Cardiac fibroblast (primary cell): ENCODE results near the gene ADAM17.
"Not testable (repeated sequence)": the region's sequence is repeated elsewhere in the genome, so short reads cannot be mapped to it uniquely, and the experiment has no call there.

Source experiments
- DNase-seq, 2 donors: peaks; one replicate each; pipeline versions ENCODE4 v3.0.0 to v3.0.0-alpha.2; 2010; ENCODE audit warnings: low read depth in 2 of 2
- H3K4me3 ChIP-seq, 2 donors: replicated peaks in 1 of 2; 1 replicate in 1 of 2; 2 replicates in 1 of 2; pipeline ENCODE4 v1.5.1; 2011; ENCODE audit warnings: low read depth in 2 of 2, low read length in 2 of 2, mild to moderate bottlenecking in 2 of 2, moderate library complexity in 1 of 2
- TF ChIP-seq, protein P1 (sequence below): IDR thresholded peaks from one replicate; pipeline ENCODE4 v1.5.1; 2011; ENCODE audit warnings: low read depth, mild to moderate bottlenecking, low read length, inconsistent platforms

Gene ADAM17

DNA sequence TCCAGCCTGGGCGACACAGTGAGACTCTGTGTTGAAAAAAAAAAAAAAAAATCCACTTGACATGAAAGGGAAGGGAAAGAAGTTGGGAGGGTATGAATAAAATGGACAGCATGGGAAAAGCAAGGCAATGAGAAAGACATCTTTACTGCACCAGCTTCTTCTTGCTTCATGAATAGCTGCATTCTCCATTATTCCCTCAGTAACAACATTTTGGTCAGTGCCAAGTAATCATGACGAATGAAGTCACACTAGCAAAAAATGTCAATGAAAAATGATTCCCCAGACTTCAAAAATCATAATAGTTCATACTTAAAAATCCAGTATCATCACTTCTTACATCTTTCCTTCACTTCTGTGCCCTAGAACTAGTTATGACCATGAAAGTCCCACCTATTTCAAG is 30.4 kb downstream of the ADAM17 start:
- no peak for DNase-seq
- TF ChIP-seq, protein P1, sequence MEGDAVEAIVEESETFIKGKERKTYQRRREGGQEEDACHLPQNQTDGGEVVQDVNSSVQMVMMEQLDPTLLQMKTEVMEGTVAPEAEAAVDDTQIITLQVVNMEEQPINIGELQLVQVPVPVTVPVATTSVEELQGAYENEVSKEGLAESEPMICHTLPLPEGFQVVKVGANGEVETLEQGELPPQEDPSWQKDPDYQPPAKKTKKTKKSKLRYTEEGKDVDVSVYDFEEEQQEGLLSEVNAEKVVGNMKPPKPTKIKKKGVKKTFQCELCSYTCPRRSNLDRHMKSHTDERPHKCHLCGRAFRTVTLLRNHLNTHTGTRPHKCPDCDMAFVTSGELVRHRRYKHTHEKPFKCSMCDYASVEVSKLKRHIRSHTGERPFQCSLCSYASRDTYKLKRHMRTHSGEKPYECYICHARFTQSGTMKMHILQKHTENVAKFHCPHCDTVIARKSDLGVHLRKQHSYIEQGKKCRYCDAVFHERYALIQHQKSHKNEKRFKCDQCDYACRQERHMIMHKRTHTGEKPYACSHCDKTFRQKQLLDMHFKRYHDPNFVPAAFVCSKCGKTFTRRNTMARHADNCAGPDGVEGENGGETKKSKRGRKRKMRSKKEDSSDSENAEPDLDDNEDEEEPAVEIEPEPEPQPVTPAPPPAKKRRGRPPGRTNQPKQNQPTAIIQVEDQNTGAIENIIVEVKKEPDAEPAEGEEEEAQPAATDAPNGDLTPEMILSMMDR = no peak
- no peak overlapping the region for H3K4me3 ChIP-seq

DNA sequence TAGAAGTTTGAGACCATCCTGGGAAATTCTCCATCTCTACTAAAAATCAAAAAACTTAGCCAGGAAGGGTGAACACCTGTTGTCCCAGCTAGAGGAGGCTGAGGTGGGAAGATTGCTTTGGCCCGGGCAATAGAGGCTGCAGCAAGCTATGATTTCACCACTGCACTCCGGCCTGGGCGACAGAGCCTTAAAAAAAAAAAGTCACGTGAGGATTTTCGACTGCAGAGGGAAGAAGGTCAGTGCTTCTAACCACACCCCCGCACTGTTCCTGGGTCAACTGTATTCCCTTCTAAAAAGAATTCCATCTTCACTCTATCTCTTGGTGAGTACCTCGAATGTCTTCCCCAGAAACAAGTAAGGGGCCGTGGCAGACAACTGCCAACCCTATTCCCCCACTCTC is 31.3 kb downstream of the ADAM17 start:
- no peak overlapping the region for H3K4me3 ChIP-seq
- TF ChIP-seq, protein P1 = no peak
- DNase-seq = no peak

DNA sequence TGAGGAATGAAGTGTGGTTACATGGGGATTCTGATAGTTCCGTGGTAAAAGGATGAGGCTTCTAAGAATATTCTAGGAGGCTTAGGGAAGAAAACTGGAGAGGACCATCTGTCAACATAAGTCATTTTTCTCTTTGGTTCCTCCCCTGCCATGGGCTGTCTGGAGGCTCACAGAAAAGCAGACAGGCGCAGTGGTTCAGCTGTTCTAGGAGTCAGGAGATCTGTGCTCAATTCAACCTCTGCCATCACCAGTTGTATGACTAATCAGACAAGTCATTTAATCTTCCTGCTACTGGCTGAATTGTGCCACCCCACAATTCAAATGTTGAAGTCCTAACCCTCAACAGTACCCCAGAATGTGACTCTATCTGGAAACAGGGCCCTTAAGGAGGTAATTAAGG is 36.4 kb downstream of the ADAM17 start:
- TF ChIP-seq, protein P1 = no peak
- DNase-seq = peak in 1 of 2 donors; percentile 43

DNA sequence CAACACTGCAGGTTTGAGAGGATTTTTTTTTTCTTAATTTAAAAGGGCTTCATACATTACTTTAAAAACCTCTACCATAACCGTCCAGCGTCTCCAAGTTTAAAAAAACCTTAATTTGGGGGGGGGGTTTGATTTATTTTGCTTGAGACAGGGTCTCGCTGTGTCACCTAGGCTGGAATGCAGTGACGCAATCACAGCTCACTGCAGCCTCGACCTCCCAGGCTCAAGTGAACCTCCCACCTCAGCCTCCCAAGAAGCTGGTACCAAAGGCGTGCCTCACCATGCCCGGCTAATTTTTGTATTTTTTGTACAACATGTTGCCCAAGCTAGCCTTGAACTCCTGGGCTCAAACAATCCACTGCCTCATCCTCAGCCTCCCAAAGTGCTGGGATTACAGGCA is 36.9 kb downstream of the ADAM17 start:
- TF ChIP-seq, protein P1 = no peak
- H3K4me3 ChIP-seq = no peak overlapping the region
- no peak for DNase-seq

More for the DNA sequence above, 36.4 kb downstream of the ADAM17 start:
- H3K4me3 ChIP-seq = no peak overlapping the region

DNA sequence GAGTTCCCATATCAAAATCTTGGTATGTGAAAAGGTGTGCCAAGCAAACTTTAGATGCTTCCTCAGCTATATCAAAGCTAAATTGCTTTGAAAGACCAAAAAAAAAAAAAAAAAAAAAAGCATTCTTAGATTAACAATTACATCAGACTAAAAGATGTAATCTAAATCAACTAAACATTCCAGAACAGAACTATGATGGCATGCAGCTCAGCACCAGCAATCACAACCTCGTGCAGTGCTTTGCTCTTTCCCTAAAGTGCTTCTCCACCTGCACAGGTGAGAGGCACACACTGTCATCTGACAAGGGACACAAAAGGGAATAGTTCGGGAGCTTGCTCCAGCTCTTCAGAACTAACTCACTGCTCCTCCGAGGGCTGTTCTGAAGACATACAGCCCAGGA is 37.5 kb downstream of the ADAM17 start:
- DNase-seq = no peak
- H3K4me3 ChIP-seq = no peak overlapping the region
- TF ChIP-seq, protein P1 = no peak

DNA sequence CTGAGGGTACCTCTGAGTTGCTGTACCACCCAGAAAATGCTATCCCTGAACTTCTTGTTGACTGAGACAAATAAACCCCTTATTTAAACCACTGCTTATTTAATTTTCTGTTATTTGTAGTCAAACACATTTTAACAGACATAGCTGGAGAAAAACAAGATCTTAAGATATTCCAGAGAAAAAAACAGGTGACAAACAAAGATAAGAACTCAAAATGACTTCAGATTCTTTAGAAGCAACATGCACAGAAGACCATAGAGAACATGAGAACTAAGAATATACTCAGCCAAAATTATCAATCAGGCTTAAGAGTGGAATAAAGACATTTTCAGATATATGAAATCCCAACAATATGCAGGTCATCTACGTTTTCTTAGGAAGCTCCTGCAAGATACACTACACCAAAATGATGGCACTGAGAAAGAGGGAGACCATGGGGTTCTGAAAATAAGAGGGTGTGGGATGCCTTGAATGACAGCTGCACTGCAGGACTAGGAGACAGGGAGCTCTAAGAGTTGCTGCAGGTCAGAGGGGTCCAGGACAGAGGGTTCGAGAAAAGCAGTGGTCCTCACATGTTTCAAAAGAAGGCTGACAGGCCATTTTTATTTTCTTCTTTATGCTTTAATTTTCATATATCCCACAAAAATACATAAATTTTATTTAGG is 38.4 kb downstream of the ADAM17 start:
- H3K4me3 ChIP-seq = no peak overlapping the region
- no peak for DNase-seq
- TF ChIP-seq, protein P1 = no peak

DNA sequence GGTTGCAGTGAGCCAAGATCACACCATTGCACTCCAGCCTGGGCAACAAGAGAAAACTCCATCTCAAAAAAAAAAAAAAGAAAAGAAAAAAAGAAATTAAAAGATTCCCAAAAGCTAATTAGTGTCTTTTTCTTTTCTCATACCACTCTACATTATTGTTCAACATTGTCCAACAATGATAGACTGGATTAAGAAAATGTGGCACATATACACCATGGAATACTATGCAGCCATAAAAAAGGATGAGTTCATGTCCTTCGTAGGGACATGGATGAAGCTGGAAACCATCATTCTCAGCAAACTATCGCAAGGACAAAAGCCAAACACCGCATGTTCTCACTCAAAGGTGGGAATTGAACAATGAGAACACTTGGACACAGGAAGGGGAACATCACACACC is 41.7 kb downstream of the ADAM17 start:
- not testable (repeated sequence) for H3K4me3 ChIP-seq, DNase-seq
